ENCODE data around the gene AOAH. TPM values are rescaled to one million over a fixed set of nuclear protein-coding genes. Genes with fewer than 3 reads are reported as not detected.

The AOAH gene
- total RNA-seq (2014; rRNA removed; shearing (Covaris generic)): not detected in 2 replicates

- DNase-seq (ENCODE audit: low read depth): no peak
These were observed at the start of gene AOAH for GRCh38 chr7:36723951-36724664. AOAH (minus strand) TSS chr7:36724494; CDS start chr7:36724148, 346 bp downstream.

- no peak for DNase-seq (ENCODE audit: low read depth)
These were observed 42.2 kb upstream of the AOAH start for GRCh38 chr7:36766451-36766850.

GRCh38 chr7:36765605-36766004 lies 41.3 kb upstream of the AOAH start:
- DNase-seq (ENCODE audit: low read depth): no peak

GRCh38 chr7:36764929-36765328 lies 40.6 kb upstream of the AOAH start:
- no peak for DNase-seq (ENCODE audit: low read depth)

GRCh38 chr7:36763132-36763816 lies 39.0 kb upstream of the AOAH start:
- DNase-seq (ENCODE audit: low read depth): peak; percentile 6

GRCh38 chr7:36762394-36762793 lies 38.1 kb upstream of the AOAH start:
- DNase-seq (ENCODE audit: low read depth): no peak

GRCh38 chr7:36761835-36762234 lies 37.5 kb upstream of the AOAH start:
- DNase-seq (ENCODE audit: low read depth): no peak

- no peak for DNase-seq (ENCODE audit: low read depth)
These were observed 36.8 kb upstream of the AOAH start for GRCh38 chr7:36760856-36761762.

GRCh38 chr7:36758879-36759278 lies 34.6 kb upstream of the AOAH start:
- DNase-seq (ENCODE audit: low read depth): no peak

- DNase-seq (ENCODE audit: low read depth): no peak
These were observed 31.2 kb upstream of the AOAH start for GRCh38 chr7:36755484-36755883.

- no peak for DNase-seq (ENCODE audit: low read depth)
These were observed 27.9 kb upstream of the AOAH start for GRCh38 chr7:36752026-36752711.

- DNase-seq (ENCODE audit: low read depth): no peak
These were observed 26.2 kb upstream of the AOAH start for GRCh38 chr7:36750451-36750850.

GRCh38 chr7:36749282-36749960 lies 25.1 kb upstream of the AOAH start:
- no peak for DNase-seq (ENCODE audit: low read depth)

GRCh38 chr7:36748017-36748487 lies 23.8 kb upstream of the AOAH start:
- DNase-seq (ENCODE audit: low read depth): no peak

- DNase-seq (ENCODE audit: low read depth): no peak
These were observed 23.2 kb upstream of the AOAH start for GRCh38 chr7:36747280-36748016.

GRCh38 chr7:36746347-36746746 lies 22.1 kb upstream of the AOAH start:
- DNase-seq (ENCODE audit: low read depth): no peak

GRCh38 chr7:36742911-36743775 lies 18.8 kb upstream of the AOAH start:
- DNase-seq (ENCODE audit: low read depth): no peak

GRCh38 chr7:36741866-36742265 lies 17.6 kb upstream of the AOAH start:
- DNase-seq (ENCODE audit: low read depth): no peak

- DNase-seq (ENCODE audit: low read depth): no peak
These were observed 15.1 kb upstream of the AOAH start for GRCh38 chr7:36739351-36739750.

- no peak for DNase-seq (ENCODE audit: low read depth)
These were observed 12.6 kb upstream of the AOAH start for GRCh38 chr7:36736899-36737211.

All from RPMI7951 (cell line).